Fibroblast of lung (primary cell): ENCODE data around the gene ASZ1. TPM values are rescaled to one million over a fixed set of nuclear protein-coding genes. Genes with fewer than 3 reads are reported as not detected.
A peak's percentile ranks its signal among the peaks of the same experiment; 100 is the strongest.

ENCODE experiments used
- DNase-seq, 2 donors: peaks; one replicate each; pipeline versions ENCODE4 v3.0.0 to v3.0.0-alpha.2; 2010; ENCODE audit warnings: low read depth in 2 of 2
- H2AFZ ChIP-seq: 2 replicates; pipeline ENCODE4 v1.5.1; 2012; ENCODE audit warnings: low read length, control low read depth, inconsistent platforms
- H3K27ac ChIP-seq: 2 replicates; pipeline ENCODE4 v1.5.1; 2011; ENCODE audit warnings: low read length, control low read depth; ENCODE audit not compliant: insufficient read depth
- H3K27me3 ChIP-seq: 2 replicates; pipeline ENCODE4 v1.5.1; 2011; ENCODE audit warnings: mild to moderate bottlenecking, low read length; ENCODE audit not compliant: control insufficient read depth, insufficient read depth
- H3K36me3 ChIP-seq: 2 replicates; pipeline ENCODE4 v1.5.1; 2011; ENCODE audit warnings: low read length; ENCODE audit not compliant: control insufficient read depth, insufficient read depth
- H3K4me1 ChIP-seq: 2 replicates; pipeline ENCODE4 v1.5.1; 2011; ENCODE audit warnings: low read length; ENCODE audit not compliant: control insufficient read depth, insufficient read depth; ENCODE audit errors: extremely low read depth
- H3K4me2 ChIP-seq: 2 replicates; pipeline ENCODE4 v1.5.1; 2011; ENCODE audit warnings: low read length, control low read depth; ENCODE audit not compliant: insufficient read depth; ENCODE audit errors: extremely low read depth
- H3K4me3 ChIP-seq, 4 experiments: fragments of 200-600 bp in 1 of 4; sonication (generic) in 1 of 4; replicated peaks in 1 of 4; 2 replicates each; pipeline ENCODE4 v1.5.1; 2011 to 2016; ENCODE audit warnings: low read length in 4 of 4, low read depth in 3 of 4, mild to moderate bottlenecking in 3 of 4, control low read depth in 2 of 4, inconsistent platforms in 1 of 4, mixed read lengths in 1 of 4; ENCODE audit not compliant: insufficient read depth in 1 of 4; ENCODE audit errors: control extremely low read depth in 1 of 4
- H3K79me2 ChIP-seq: 2 replicates; pipeline ENCODE4 v1.5.1; 2012; ENCODE audit warnings: mild to moderate bottlenecking, low read length, inconsistent platforms; ENCODE audit not compliant: control insufficient read depth, insufficient read depth
- H3K9ac ChIP-seq: 2 replicates; pipeline ENCODE4 v1.5.1; 2011; ENCODE audit warnings: mild to moderate bottlenecking, low read length, control low read depth; ENCODE audit not compliant: insufficient read depth
- H3K9me3 ChIP-seq: 2 replicates; pipeline ENCODE4 v1.5.1; 2012; ENCODE audit warnings: low read depth, low read length; ENCODE audit not compliant: control insufficient read depth, insufficient read depth
- H4K20me1 ChIP-seq: 2 replicates; pipeline ENCODE4 v1.5.1; 2011; ENCODE audit warnings: low read length; ENCODE audit not compliant: control insufficient read depth, insufficient read depth; ENCODE audit errors: extremely low read depth
- CTCF ChIP-seq, 2 donors: IDR thresholded peaks in 1 of 2; conservative IDR thresholded peaks in 1 of 2; 1 replicate in 1 of 2; 2 replicates in 1 of 2; pipeline ENCODE4 v1.5.1; 2011 to 2012; ENCODE audit warnings: low read length in 2 of 2, control low read depth in 1 of 2, inconsistent platforms in 1 of 2, low read depth in 1 of 2, mild to moderate bottlenecking in 1 of 2
- EZH2 ChIP-seq: IDR thresholded peaks from 2 replicates; pipeline ENCODE4 v1.5.1; 2012; ENCODE audit warnings: low read length, control low read depth, mild to moderate bottlenecking; ENCODE audit errors: missing control alignments
- polyA plus RNA-seq, 2 donors: library from polyadenylated mRNA; depleted of rRNA in 1 of 2; stranded (reverse) in 1 of 2; unstranded in 1 of 2; fragments of >200 nt; gene quantifications; 2 replicates each; pipeline ENCODE4 v1.2.1, GENCODE V29; 2011 to 2012; ENCODE audit warnings: missing spikeins in 1 of 2
- total RNA-seq: library from RNA; depleted of rRNA; stranded (reverse); fragments of >200 nt; gene quantifications from 2 replicates; pipeline ENCODE4 v1.2.1, GENCODE V29; 2014

ASZ1 gene
- total and polyA plus RNA-seq, 2 donors (not counting 1 experiment from before 2014, with no cell fraction given): 0.03 TPM; not detected in 1

GRCh38 chr7:117372073-117372472 is 55.2 kb downstream of the ASZ1 start:
- Histone ChIP-seq H3K27ac (no peak overlapping the region), H3K9ac (no peak overlapping the region), H2AFZ (no peak overlapping the region), H3K9me3 (no peaks in the 10 kb centered on the region), H3K79me2 (no peaks in the 10 kb centered on the region), H3K27me3 (no peaks in the 10 kb centered on the region), H4K20me1 (no peaks in the 10 kb centered on the region), H3K4me3 (no peak overlapping the region), H3K4me1 (no peaks in the 10 kb centered on the region), H3K4me2 (no peak overlapping the region), H3K36me3 (no peaks in the 10 kb centered on the region)
- TF ChIP-seq EZH2: no peak
- TF ChIP-seq CTCF (conservative IDR thresholded peaks at IDR 0.05 in 1 of 2, IDR thresholded peaks at IDR 0.05 in 1 of 2; ENCODE audit: low read depth in 1 of 2, low read length in 2 of 2): no peak
- no peak for DNase-seq

GRCh38 chr7:117364339-117365080 is 62.8 kb downstream of the ASZ1 start:
- Histone ChIP-seq H2AFZ (no peak overlapping the region), H3K9ac (no peak overlapping the region), H3K79me2 (no peaks in the 10 kb centered on the region), H4K20me1 (no peaks in the 10 kb centered on the region), H3K36me3 (no peaks in the 10 kb centered on the region), H3K9me3 (no peaks in the 10 kb centered on the region), H3K4me1 (no peaks in the 10 kb centered on the region), H3K4me3 (no peak overlapping the region), H3K27ac (no peak overlapping the region), H3K4me2 (no peak overlapping the region), H3K27me3 (no peaks in the 10 kb centered on the region)
- TF ChIP-seq EZH2 (no peak), CTCF (conservative IDR thresholded peaks at IDR 0.05 in 1 of 2, IDR thresholded peaks at IDR 0.05 in 1 of 2; ENCODE audit: low read depth in 1 of 2, low read length in 2 of 2) (no peak)
- peak in 1 of 2 donors; percentile 22 for DNase-seq

GRCh38 chr7:117362294-117362888 is 64.9 kb downstream of the ASZ1 start:
- H3K4me3 ChIP-seq: no peak overlapping the region
- TF ChIP-seq CTCF (conservative IDR thresholded peaks at IDR 0.05 in 1 of 2, IDR thresholded peaks at IDR 0.05 in 1 of 2; ENCODE audit: low read depth in 1 of 2, low read length in 2 of 2) (no peak), EZH2 (no peak)
- H3K36me3 ChIP-seq: no peaks in the 10 kb centered on the region
- H3K27me3 ChIP-seq: no peaks in the 10 kb centered on the region
- no peaks in the 10 kb centered on the region for H3K9me3 ChIP-seq
- no peaks in the 10 kb centered on the region for H3K4me1 ChIP-seq
- H3K79me2 ChIP-seq: no peaks in the 10 kb centered on the region
- H3K27ac ChIP-seq: no peak overlapping the region
- no peak overlapping the region for H3K4me2 ChIP-seq
- no peaks in the 10 kb centered on the region for H4K20me1 ChIP-seq
- no peak overlapping the region for H2AFZ ChIP-seq
- no peak for DNase-seq
- H3K9ac ChIP-seq: no peak overlapping the region
